Measurements from ENCODE around the gene VPS37B.
"Not testable (repeated sequence)": the region's sequence is repeated elsewhere in the genome, so short reads cannot be mapped to it uniquely, and the experiment has no call there.

VPS37B gene

GRCh38 chr12:122908915-122909314 is 13.0 kb upstream of the VPS37B start:
- DNase-seq (ENCODE audit: low read depth, low spot score), result no peak

GRCh38 chr12:122905258-122905657 is 9.3 kb upstream of the VPS37B start:
- not testable (repeated sequence) for DNase-seq (ENCODE audit: low read depth, low spot score)

- DNase-seq (ENCODE audit: low read depth, low spot score), result no peak
These were observed 7.7 kb upstream of the VPS37B start for GRCh38 chr12:122903693-122904034.

GRCh38 chr12:122902854-122903692 is 7.1 kb upstream of the VPS37B start:
- DNase-seq (ENCODE audit: low read depth, low spot score), result no peak

- DNase-seq (ENCODE audit: low read depth, low spot score), result no peak
These were observed 4.0 kb upstream of the VPS37B start for GRCh38 chr12:122899887-122900286.

GRCh38 chr12:122896662-122897061 is 738 bp upstream of the VPS37B start:
- DNase-seq (ENCODE audit: low read depth, low spot score), result no peak

- no peak for DNase-seq (ENCODE audit: low read depth, low spot score)
These were observed 612 bp downstream of the VPS37B start for GRCh38 chr12:122895320-122895703.

DNA sequence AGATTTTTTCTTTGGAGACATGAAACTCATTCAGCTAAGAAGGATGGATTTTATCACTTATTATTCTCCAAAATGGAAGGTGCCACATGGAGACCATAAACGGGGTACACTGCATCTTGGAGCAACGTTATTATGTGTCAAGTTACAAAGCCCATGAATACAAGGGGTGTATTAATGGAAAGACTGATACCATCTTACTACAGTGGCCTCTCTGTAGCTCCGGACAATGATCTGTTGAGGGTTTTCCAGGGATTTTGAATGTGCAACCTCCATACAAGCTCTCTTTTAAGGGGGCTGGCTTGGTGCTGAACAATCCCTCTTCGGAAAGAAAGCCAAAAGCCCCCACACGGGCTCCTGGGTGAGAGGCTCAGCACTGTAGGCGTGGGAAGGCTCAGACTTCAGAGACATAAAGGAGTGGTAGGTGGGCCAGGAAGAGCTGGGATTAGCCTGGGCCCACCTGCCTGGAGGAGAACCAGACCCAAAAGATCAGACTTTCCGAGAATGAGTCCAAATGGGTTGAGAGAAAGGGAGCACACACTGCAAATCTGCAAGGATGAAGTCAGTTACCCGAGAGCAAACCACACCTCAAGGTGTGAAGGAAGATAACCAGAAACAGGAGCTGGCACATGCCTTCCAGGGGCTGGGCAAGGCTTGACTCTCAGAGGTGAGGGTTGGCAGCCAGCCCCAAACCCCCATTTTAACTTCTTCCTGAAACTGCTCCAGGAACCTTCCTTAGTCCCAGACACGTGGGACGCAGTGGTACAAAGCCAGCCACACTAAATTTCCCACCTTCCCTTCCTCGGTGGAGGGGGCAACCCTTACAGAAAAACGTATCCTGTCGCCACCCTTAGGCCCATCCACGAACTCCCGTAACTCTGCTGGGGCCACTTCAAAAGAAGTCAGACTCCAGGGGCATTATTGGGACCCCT is 1.5 kb downstream of the VPS37B start:
- no peak for DNase-seq (ENCODE audit: low read depth, low spot score)

DNA sequence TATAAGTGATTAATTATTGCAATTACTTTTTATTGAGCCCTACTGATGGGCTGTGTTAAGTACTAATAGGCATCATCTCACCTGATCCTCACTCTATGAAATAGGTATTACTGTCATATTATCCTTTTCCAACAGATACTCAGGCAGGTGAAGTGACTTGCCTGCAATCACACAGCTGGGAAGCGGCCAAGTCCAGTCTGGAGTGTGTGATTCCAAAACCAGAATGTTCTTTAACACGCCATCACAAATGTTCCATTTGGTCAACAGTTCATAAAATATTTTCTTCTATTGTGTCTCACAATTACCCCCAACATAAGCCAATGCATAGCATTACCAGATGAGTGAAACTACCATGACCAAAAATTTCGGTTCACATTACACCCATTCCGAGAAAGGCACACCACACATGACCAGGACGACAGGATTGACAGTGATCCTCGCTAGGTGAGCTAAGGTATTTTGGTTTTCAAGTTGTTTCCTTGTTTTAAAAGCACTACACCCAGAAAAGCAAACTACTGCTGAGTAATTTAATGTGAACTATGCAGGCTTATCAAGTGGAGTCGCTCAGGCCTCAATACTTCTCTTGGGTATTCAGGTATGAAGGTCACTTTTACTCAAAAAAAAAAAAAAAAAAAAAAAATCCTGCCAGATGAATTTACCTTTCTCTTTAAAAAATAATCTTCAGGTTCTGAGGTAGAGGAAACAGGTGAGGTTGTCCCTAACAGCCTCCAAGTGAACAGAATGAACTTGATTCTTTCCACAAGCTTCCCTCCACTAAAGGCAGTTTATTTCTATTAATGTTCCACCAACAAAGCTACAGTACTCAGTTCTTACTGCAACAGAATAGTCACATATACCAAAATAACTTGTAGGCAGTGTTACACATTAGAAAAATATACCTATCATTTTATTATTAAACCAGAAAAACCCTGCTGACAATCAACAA is 2.4 kb downstream of the VPS37B start:
- DNase-seq (ENCODE audit: low read depth, low spot score), result no peak

- DNase-seq (ENCODE audit: low read depth, low spot score), result not testable (repeated sequence)
These were observed 3.2 kb downstream of the VPS37B start for GRCh38 chr12:122892724-122893123.

GRCh38 chr12:122891661-122892525 is 4.0 kb downstream of the VPS37B start:
- DNase-seq (ENCODE audit: low read depth, low spot score), result no peak

- no peak for DNase-seq (ENCODE audit: low read depth, low spot score)
These were observed 6.0 kb downstream of the VPS37B start for GRCh38 chr12:122889761-122890520.

DNA sequence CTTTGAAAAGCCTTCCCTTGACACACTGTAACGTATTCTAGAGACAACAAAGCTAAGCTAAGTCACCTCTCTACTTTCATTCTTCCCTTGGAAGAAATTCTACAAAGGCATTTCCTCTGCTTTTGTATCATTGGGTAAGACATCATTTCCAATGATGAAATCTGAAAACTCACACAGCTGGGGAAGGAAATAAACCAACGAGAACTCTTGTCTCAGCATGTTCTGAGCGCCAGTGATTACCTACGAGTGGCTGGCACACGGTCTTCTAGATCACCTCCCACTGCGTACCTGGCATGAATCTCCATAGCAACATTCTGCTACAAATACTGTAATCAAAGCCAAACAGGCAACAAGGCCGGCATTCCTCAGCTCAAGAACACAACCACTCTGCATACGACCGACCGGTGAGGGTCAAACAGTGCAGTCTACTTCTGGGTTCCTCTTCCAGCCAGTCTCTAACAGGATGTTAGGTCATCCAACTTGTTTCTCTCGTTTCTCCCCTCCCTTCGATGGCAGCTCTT is 7.6 kb downstream of the VPS37B start:
- DNase-seq (ENCODE audit: low read depth, low spot score), result no peak

GRCh38 chr12:122887819-122888212 is 8.1 kb downstream of the VPS37B start:
- no peak for DNase-seq (ENCODE audit: low read depth, low spot score)

- no peak for DNase-seq (ENCODE audit: low read depth, low spot score)
These were observed 8.8 kb downstream of the VPS37B start for GRCh38 chr12:122886851-122887818.

- no peak for DNase-seq (ENCODE audit: low read depth, low spot score)
These were observed 9.8 kb downstream of the VPS37B start for GRCh38 chr12:122886161-122886560.

DNA sequence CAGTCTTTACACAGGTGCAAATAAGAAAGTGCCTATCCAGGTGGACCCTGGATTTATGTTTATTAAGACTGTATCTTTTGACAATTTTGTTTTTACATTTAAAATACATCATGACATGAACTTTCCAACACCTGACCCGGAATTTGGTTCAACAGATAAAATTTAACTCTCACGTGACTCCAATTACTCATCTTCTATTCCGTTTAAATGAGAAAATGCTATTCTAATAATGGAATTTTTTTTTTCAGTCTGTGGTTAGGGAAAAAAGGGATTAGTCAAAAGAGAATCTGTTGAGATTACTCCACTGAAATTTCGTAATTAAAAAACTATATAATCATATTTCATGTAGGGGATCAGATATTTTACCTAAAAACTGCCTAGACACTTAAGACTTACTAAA is 11.1 kb downstream of the VPS37B start:
- DNase-seq (ENCODE audit: low read depth, low spot score), result no peak

GRCh38 chr12:122884091-122884826 is 11.7 kb downstream of the VPS37B start:
- DNase-seq (ENCODE audit: low read depth, low spot score), result no peak

Measured in activated naive CD8-positive, alpha-beta T cell treated with anti-CD3 and anti-CD28 coated beads, Interleukin-2, amount 50 U/mL, for 16 hours (primary cell).